ENCODE data around the gene MCCC2.
"Not testable (repeated sequence)": the region's sequence is repeated elsewhere in the genome, so short reads cannot be mapped to it uniquely, and the experiment has no call there.

Gene MCCC2

DNA sequence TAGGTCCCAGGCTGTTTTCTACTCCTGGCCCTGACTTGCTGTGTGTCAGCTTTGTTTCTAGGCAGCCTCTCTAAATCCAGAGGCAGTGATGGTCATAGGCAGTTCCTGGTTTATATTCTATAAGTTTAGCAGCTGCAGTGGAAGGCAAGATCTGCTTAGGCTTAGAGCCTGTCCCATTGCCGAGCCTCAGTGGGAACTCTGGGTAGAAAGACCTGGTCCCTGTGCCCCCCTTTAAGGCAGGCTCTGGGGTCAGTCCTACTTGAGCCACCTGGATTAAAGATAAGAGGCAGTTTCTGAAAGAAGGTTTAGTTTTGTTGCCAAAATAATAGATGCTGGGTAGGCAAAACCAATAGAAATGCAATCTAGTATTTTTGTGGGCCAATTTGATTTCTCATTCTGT lies 13.6 kb downstream of the MCCC2 start:
- no peak for DNase-seq

GRCh38 chr5:71601222-71602026 lies 14.3 kb downstream of the MCCC2 start:
- peak; percentile 78 for DNase-seq

- DNase-seq: not testable (repeated sequence)
Measured at GRCh38 chr5:71609916-71610315, 22.8 kb downstream of the MCCC2 start.

DNA sequence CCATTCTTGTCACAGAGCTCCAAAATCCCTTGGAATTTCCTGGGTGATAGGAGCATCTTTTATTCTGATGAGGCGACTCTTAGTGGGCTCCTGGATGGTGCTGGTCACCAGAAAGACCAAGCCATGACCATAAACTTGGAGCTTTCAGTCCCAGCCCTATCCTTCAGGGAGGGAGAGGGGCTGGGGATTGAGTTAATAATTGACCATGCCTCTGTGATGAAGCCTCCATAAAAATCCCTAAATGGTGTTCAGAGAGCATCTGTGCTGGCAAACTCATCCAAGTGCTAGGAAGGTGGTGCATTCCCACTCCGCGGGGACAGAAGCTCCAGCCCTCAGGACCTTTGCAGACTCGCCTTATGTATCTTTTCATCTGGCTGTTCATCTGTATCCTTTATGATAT lies 28.7 kb downstream of the MCCC2 start:
- DNase-seq: no peak

- no peak for DNase-seq
Measured at GRCh38 chr5:71620630-71621029, 33.5 kb downstream of the MCCC2 start.

DNA sequence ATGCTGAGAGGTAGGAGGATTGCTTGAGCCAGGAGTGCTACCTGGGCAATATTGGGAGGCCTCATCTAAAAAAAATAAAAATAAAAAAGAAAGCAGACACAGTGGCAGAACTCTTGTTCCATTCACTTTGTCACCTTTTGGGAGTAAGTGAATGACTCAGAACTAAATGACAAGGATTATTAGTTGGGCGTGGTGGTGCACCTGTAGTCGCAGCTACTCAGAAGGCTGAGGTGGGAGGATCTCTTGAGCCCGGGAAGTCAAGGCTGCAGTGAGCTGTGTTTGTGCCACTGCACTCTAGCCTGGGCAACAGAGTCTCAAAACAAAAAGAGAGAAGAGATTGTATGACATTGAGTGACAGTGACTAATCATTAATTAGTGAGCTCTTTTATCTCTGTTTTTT lies 34.1 kb downstream of the MCCC2 start:
- DNase-seq: no peak

GRCh38 chr5:71621741-71622140 lies 34.6 kb downstream of the MCCC2 start:
- DNase-seq: no peak

DNA sequence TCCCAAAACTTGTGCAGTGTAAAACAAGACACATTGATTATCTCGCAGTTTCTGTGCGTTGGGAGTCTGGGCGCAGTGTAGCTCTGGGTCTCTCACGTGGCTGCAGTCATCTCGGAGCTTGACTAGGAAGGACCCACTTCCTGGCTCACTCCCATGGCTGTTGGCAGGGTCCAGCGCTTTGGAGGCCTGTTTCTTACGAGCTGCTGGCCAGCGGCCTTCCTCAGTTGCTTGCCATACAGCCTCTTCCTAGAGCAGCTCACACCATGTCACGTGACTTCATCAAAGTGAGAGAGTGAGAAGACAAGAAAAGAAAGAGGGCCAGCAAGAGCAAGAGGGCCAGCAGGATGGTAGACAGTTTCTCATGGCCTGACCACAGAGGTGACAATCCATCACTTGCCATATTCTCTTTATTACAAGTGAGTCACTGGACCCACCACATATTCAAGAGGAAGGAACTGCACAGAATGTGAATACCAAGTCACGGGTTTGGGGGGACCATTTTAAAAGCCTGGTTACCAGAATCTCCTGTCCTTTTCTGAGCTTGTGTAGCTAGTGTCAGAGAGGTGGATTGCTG lies 36.2 kb downstream of the MCCC2 start:
- no peak for DNase-seq

DNA sequence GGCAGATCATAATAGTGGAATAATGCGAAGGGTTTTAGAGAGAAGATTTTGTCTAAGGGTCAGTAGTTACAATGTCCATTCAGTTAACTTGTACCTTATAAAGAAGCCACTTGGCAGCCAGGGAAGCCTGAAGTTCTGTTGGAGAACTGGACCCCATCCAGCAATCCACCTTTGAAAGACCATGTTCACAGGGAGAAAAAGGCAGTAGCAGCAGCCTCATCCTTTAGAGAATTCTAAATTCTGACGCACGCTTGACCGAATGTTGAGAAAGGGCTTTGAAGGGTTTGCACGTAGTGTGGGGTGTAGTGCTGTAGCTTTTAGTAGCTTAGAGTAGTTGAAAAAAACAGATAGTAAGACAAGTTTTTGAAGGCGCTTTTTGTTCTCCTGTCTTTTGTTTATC lies 42.8 kb downstream of the MCCC2 start:
- no peak for DNase-seq

DNA sequence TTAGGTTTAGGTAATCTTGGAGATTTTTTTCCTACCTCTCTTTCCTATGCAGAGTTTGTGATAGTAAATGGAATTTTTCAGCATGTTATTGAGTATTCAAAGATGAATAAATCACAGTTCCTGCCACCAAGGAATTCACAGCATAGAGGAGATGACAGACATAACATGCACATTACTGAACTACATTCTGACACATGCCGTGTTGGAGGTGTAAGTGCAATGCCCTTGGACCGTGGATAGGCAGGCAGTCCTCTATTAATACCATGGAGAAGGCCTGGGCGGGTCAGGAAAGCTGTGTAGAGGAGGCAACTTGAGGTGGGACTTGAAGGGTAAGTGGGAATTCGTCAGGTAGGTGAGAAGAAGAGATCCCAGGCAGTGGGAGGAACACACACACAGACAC lies 43.9 kb downstream of the MCCC2 start:
- DNase-seq: no peak

- no peak for DNase-seq
Measured at GRCh38 chr5:71632168-71632567, 45.0 kb downstream of the MCCC2 start.

- DNase-seq: no peak
Measured at GRCh38 chr5:71633255-71634155, 46.4 kb downstream of the MCCC2 start.

GRCh38 chr5:71637133-71637532 lies 50.0 kb downstream of the MCCC2 start:
- no peak for DNase-seq

DNA sequence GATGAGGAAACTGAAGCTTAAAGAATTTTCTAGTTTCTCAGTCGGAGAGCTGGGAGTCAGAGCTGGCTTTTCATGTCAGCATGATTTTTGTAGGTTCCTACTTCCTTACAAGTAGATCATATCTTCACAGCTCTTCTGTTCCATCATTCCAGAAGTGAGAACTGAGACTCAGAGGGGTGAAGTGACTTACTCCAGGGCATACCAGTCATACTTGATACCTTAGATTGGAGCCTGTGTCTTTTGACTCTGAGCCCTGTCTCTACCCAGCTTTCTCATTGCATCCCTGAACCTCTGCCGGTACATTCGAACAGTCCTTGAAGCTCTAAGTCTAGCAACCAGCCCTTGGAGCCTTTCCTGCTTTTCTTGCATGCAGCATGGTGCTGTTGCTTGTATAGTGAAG lies 53.3 kb downstream of the MCCC2 start:
- no peak for DNase-seq

- DNase-seq: no peak
Measured at GRCh38 chr5:71645030-71645429, 57.9 kb downstream of the MCCC2 start.

DNA sequence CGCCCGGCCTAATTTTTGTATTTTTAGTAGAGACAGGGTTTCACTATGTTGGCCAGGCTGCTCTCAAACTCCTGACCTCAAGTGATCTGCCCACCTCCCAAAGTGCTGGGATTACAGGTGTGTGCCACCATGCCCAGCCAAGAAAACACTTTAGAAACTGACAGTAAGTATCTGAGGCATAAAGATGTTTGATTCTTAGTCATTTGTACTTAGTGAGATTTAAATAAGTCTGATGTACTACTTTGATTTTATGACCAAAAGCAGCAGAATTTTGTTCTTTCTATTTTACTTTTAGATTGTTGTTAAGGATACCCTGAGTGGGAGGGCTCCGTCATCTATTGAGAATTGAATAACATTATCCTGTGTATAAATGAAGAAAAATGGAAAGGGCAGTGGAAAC lies 63.8 kb downstream of the MCCC2 start:
- not testable (repeated sequence) for DNase-seq

- DNase-seq: no peak
Measured at GRCh38 chr5:71651579-71651978, 64.4 kb downstream of the MCCC2 start.

- DNase-seq: no peak
Measured at GRCh38 chr5:71652349-71652748, 65.2 kb downstream of the MCCC2 start.

DNA sequence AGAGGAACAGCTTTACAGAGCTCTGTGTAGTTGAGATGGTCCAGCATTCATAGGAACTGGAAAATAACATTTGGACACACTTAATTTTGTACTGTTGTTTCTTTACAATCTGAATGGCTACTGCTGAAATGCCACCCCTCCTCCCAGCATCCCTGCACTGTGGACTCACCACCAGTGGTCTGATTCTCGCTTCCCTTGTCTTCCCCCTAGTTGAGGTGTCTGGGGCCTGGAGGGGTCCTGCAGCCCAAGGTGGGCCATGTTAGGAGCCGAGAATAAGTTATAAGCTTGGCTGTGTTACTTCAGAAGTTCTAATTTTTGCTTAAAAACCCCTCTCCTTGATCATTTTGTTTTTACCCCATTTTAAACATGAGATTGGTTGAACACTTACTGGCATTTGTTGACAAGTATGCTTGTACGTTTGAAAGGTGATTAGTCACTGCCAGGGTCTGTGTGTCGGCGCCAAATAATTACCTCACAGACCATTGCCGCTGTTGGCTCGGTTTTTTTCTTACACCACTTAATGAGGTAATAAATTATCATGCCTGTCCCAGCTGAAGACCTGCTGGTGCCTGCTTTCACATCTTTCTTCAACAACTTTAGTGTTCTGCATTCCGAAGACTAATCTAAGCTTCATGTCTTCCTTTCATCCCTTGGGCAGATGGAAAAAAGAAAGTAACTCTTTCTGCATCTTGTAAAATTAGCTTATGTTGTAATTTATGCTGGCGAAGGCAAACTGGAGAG lies 65.8 kb downstream of the MCCC2 start:
- DNase-seq: no peak

- no peak for DNase-seq
Measured at GRCh38 chr5:71658916-71659662, 71.9 kb downstream of the MCCC2 start.

- no peak for DNase-seq
Measured at GRCh38 chr5:71662381-71662780, 75.2 kb downstream of the MCCC2 start.

All from CD4-positive, alpha-beta T cell treated with Interleukin-21 for 1 hour (primary cell).